Measurements from ENCODE around the gene KRAS. TPM values are rescaled to one million over a fixed set of nuclear protein-coding genes. Genes with fewer than 3 reads are reported as not detected.

The KRAS gene
- total and polyA plus RNA-seq, 2 of the 4 experiments (the other 2 are of a cell fraction): 9.3 to 10.7 TPM

DNA sequence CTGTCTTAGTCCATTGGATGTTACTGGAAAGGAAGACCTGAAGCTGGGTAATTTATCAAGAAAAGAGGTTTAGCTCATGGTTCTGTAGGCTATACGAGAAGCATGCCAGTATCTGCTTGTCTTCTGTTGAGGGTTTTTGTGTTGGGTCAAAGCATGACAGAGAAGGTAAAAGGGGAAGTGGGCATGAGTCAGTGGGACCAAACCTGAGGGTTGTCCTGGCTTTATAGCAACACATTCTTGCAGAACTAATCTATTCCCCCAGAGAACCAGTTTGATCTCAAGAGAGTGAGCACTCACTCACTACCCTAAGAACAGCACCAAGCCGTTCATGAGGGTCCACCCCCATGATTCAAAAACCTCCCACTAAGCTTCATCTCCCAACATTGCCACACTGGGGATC, 19.0 kb upstream of the KRAS start:
- no peak for ATAC-seq (ENCODE audit: low read depth)
- no peak for DNase-seq
- Histone ChIP-seq H2AFZ (replicated peaks; ENCODE audit: low read length, poor library complexity) (no peak overlapping the region), H2BK5ac (ENCODE audit: low read depth, low read length, poor library complexity, severe bottlenecking) (no peak overlapping the region), H3K36me3 (ENCODE audit: control insufficient read depth, insufficient read depth, low read length) (no peaks in the 10 kb centered on the region), H3K14ac (replicated peaks; ENCODE audit: low read depth, low read length) (no peak overlapping the region), H4K8ac (ENCODE audit: low read depth in 2 of 2, low read length in 2 of 2) (no peak overlapping the region), H3K79me1 (ENCODE audit: low read depth in 1 of 2, low read length in 2 of 2) (no peaks in the 10 kb centered on the region), H2AK9ac (replicated peaks; ENCODE audit: low read depth, low read length, poor library complexity) (no peak overlapping the region), H3K27me3 (ENCODE audit: control insufficient read depth, insufficient read depth, low read length) (no peaks in the 10 kb centered on the region; the same call in 1 of the 2 replicates), H3K23ac (ENCODE audit: low read depth, low read length) (no peak overlapping the region), H4K20me1 (ENCODE audit: insufficient read depth, low read length) (no peaks in the 10 kb centered on the region), H3K56ac (ENCODE audit: extremely low read depth, insufficient read depth, low read length) (no peak overlapping the region), H2BK20ac (ENCODE audit: low read depth, low read length) (no peak overlapping the region), H3K9me1 (ENCODE audit: insufficient read depth, low read length) (no peaks in the 10 kb centered on the region), H4K5ac (ENCODE audit: low read depth, low read length) (no peak overlapping the region), H2BK15ac (ENCODE audit: low read depth, low read length) (peak overlapping the region; percentile 21; the same call in 1 of the 3 replicates), H3K4me3 (ENCODE audit: insufficient read depth, low read depth, low read length) (no peak overlapping the region), H3K9me3 (ENCODE audit: control insufficient read depth, insufficient read depth, low read length) (no peaks in the 10 kb centered on the region), H3K4me1 (ENCODE audit: control insufficient read depth, insufficient read depth, low read length) (peaks cover 2% of the 10 kb centered on the region; the same call in 1 of the 2 replicates), H2AK5ac (ENCODE audit: low read depth, low read length) (no peak overlapping the region), H3K18ac (ENCODE audit: low read depth, low read length) (no peak overlapping the region), H3K4me2 (ENCODE audit: low read depth, low read length) (no peak overlapping the region), H4K91ac (ENCODE audit: insufficient read depth, low read depth, low read length) (no peak overlapping the region), H3K9ac (ENCODE audit: low read depth, low read length) (no peak overlapping the region), H3K27ac (ENCODE audit: insufficient read depth, low read length) (no peak overlapping the region), H3K4ac (ENCODE audit: low read depth, low read length) (no peak overlapping the region; the same call in 1 of the 2 replicates), H2BK120ac (ENCODE audit: low read depth, low read length) (no peak overlapping the region)
- ChIA-PET POLR2A (ENCODE audit: unreplicated experiment) (no interaction called here), CTCF (no interaction called here)
- intact Hi-C loops (cut with micrococcal nuclease): no loop called here
- in situ Hi-C loops (cut with MboI; ENCODE audit: low sequenced_read_pairs): no loop called here
- no TSS peak for BruUV-seq (replicated peaks)
- TF ChIP-seq SMC3 (IDR thresholded peaks at IDR 0.05; ENCODE audit: low read depth, low read length): no peak
- no peak for TF ChIP-seq CEBPB (IDR thresholded peaks at IDR 0.05; ENCODE audit: low read depth, low read length)
- TF ChIP-seq RAD21 (IDR thresholded peaks at IDR 0.05; ENCODE audit: low read length): no peak
- no peak for TF ChIP-seq RCOR1 (IDR thresholded peaks at IDR 0.05; ENCODE audit: insufficient replicate concordance, low read length)
- TF ChIP-seq NFE2L2 (IDR thresholded peaks at IDR 0.05; ENCODE audit: low read depth, low read length): no peak
- no peak for TF ChIP-seq CHD1 (IDR thresholded peaks at IDR 0.05; ENCODE audit: low read depth, low read length)
- no peak for TF ChIP-seq MXI1 (IDR thresholded peaks at IDR 0.05; ENCODE audit: borderline replicate concordance, low read depth, low read length)
- no peak for TF ChIP-seq MAZ (IDR thresholded peaks at IDR 0.05; ENCODE audit: borderline replicate concordance, low read depth, low read length)
- no peak for TF ChIP-seq RFX5 (IDR thresholded peaks at IDR 0.05; ENCODE audit: low read depth, low read length)
- TF ChIP-seq FOS (IDR thresholded peaks at IDR 0.05; ENCODE audit: low read depth, low read length): no peak
- TF ChIP-seq BHLHE40 (IDR thresholded peaks at IDR 0.05; ENCODE audit: low read depth, low read length): no peak
- TF ChIP-seq, protein P1, sequence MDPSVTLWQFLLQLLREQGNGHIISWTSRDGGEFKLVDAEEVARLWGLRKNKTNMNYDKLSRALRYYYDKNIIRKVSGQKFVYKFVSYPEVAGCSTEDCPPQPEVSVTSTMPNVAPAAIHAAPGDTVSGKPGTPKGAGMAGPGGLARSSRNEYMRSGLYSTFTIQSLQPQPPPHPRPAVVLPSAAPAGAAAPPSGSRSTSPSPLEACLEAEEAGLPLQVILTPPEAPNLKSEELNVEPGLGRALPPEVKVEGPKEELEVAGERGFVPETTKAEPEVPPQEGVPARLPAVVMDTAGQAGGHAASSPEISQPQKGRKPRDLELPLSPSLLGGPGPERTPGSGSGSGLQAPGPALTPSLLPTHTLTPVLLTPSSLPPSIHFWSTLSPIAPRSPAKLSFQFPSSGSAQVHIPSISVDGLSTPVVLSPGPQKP (IDR thresholded peaks at IDR 0.05; ENCODE audit: borderline replicate concordance, low read depth, low read length): no peak
- TF ChIP-seq, protein P2, sequence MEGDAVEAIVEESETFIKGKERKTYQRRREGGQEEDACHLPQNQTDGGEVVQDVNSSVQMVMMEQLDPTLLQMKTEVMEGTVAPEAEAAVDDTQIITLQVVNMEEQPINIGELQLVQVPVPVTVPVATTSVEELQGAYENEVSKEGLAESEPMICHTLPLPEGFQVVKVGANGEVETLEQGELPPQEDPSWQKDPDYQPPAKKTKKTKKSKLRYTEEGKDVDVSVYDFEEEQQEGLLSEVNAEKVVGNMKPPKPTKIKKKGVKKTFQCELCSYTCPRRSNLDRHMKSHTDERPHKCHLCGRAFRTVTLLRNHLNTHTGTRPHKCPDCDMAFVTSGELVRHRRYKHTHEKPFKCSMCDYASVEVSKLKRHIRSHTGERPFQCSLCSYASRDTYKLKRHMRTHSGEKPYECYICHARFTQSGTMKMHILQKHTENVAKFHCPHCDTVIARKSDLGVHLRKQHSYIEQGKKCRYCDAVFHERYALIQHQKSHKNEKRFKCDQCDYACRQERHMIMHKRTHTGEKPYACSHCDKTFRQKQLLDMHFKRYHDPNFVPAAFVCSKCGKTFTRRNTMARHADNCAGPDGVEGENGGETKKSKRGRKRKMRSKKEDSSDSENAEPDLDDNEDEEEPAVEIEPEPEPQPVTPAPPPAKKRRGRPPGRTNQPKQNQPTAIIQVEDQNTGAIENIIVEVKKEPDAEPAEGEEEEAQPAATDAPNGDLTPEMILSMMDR (conservative IDR thresholded peaks at IDR 0.05; ENCODE audit: low read depth, low read length): no peak
- TF ChIP-seq, protein P3, sequence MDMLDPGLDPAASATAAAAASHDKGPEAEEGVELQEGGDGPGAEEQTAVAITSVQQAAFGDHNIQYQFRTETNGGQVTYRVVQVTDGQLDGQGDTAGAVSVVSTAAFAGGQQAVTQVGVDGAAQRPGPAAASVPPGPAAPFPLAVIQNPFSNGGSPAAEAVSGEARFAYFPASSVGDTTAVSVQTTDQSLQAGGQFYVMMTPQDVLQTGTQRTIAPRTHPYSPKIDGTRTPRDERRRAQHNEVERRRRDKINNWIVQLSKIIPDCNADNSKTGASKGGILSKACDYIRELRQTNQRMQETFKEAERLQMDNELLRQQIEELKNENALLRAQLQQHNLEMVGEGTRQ (IDR thresholded peaks at IDR 0.05; ENCODE audit: low read depth, low read length): no peak
- no peak for TF ChIP-seq POLR2A (IDR thresholded peaks at IDR 0.05; ENCODE audit: low read depth, low read length)
- TF ChIP-seq MAFK (IDR thresholded peaks at IDR 0.05; ENCODE audit: low read depth, low read length): no peak
- dilution Hi-C loops (cut with HindIII; ENCODE audit: low sequenced_read_pairs, unreplicated experiment): no loop called here
- WGBS, 2 experiments (ENCODE audit: extremely low coverage in 2 of 2, insufficient read length in 1 of 2): no CpG with 5 or more reads among the region's 2 CpGs
